Neural cell (in vitro differentiated cells): Measurements from ENCODE around the gene CLSTN3. TPM values are rescaled to one million over a fixed set of nuclear protein-coding genes. Genes with fewer than 3 reads are reported as not detected.

Source experiments
- H2AFZ ChIP-seq: fragments of 200-600, 300-800 bp; sonication (generic), shearing (Covaris generic); 2 replicates; pipeline ENCODE4 v1.6.0; 2014; ENCODE audit warnings: low read depth, mild to moderate bottlenecking, antibody characterized with exemption, low read length, moderate library complexity
- H3F3A ChIP-seq: fragments of 200-600 bp; shearing (Covaris generic); 2 replicates; pipeline ENCODE4 v1.6.1; 2016; ENCODE audit warnings: mild to moderate bottlenecking, moderate library complexity, mixed read lengths, antibody characterized with exemption, low read length; ENCODE audit not compliant: insufficient read depth, poor library complexity, severe bottlenecking
- H3K27ac ChIP-seq: fragments of 200-600, 300-800 bp; sonication (generic), shearing (Covaris generic); 2 replicates; pipeline ENCODE4 v1.5.1; 2014; ENCODE audit warnings: mild to moderate bottlenecking, low read length, moderate library complexity
- H3K27me3 ChIP-seq: fragments of 300-800, 200-600 bp; sonication (generic), shearing (Covaris generic); 2 replicates; pipeline ENCODE4 v1.6.0; 2014; ENCODE audit warnings: mild to moderate bottlenecking, low read depth, low read length, moderate library complexity; ENCODE audit not compliant: insufficient read depth
- H3K36me3 ChIP-seq: fragments of 300-800, 200-600 bp; sonication (generic), shearing (Covaris generic); 2 replicates; pipeline ENCODE4 v1.5.1; 2014; ENCODE audit warnings: mild to moderate bottlenecking, antibody characterized with exemption, low read length, moderate library complexity; ENCODE audit not compliant: insufficient read depth
- H3K4me2 ChIP-seq: fragments of 300-800, 200-600 bp; sonication (generic), shearing (Covaris generic); 2 replicates; pipeline ENCODE4 v1.6.0; 2014; ENCODE audit warnings: mild to moderate bottlenecking, low read length
- H3K4me3 ChIP-seq: fragments of 300-800, 200-600 bp; sonication (generic), shearing (Covaris generic); 2 replicates; pipeline ENCODE4 v1.5.1; 2014; ENCODE audit warnings: mild to moderate bottlenecking, low read length, moderate library complexity
- H3K79me2 ChIP-seq: fragments of 200-600 bp; shearing (Covaris generic); replicated peaks from 2 replicates; pipeline ENCODE4 v1.6.0; 2014; ENCODE audit warnings: mild to moderate bottlenecking, low read length, moderate library complexity; ENCODE audit not compliant: insufficient read depth
- H3K9ac ChIP-seq: fragments of 300-800, 200-600 bp; sonication (generic), shearing (Covaris generic); 2 replicates; pipeline ENCODE4 v1.6.1; 2016; ENCODE audit warnings: mild to moderate bottlenecking, low read length, mixed read lengths
- H3K9me2 ChIP-seq: fragments of 200-600 bp; shearing (Covaris generic); 2 replicates; pipeline ENCODE4 v1.6.1; 2016; ENCODE audit warnings: mild to moderate bottlenecking, low read length, mixed read lengths; ENCODE audit not compliant: insufficient read depth
- H3K9me3 ChIP-seq: fragments of 200-600, 300-800 bp; sonication (generic), shearing (Covaris generic); 2 replicates; pipeline ENCODE4 v1.6.1; 2016; ENCODE audit warnings: mild to moderate bottlenecking, mixed run types, low read length, moderate library complexity, mixed read lengths
- H4K20me1 ChIP-seq: fragments of 200-600 bp; shearing (Covaris generic); 2 replicates; pipeline ENCODE4 v1.6.1; 2016; ENCODE audit warnings: mild to moderate bottlenecking, mixed run types; ENCODE audit not compliant: insufficient read depth
- EP300 ChIP-seq: fragments of 450-650 bp; conservative IDR thresholded peaks from 2 replicates; pipeline ENCODE4 v1.6.1; 2014; ENCODE audit warnings: antibody characterized with exemption, mild to moderate bottlenecking, moderate library complexity; ENCODE audit not compliant: poor library complexity, severe bottlenecking
- EZH2 ChIP-seq: fragments of 200-600, 300-800 bp; shearing (Covaris generic), sonication (generic); IDR thresholded peaks from 2 replicates; pipeline ENCODE4 v1.6.1; 2014; ENCODE audit warnings: antibody characterized with exemption, low read length, borderline replicate concordance, mild to moderate bottlenecking; ENCODE audit not compliant: insufficient read depth, poor library complexity, severe bottlenecking
- MXI1 ChIP-seq: fragments of 450-650 bp; conservative IDR thresholded peaks from 2 replicates; pipeline ENCODE4 v1.6.1; 2014; ENCODE audit warnings: antibody characterized with exemption, mild to moderate bottlenecking; ENCODE audit not compliant: poor library complexity, severe bottlenecking
- POLR2AphosphoS5 ChIP-seq: IDR thresholded peaks from 2 replicates; pipeline ENCODE4 v1.6.1; 2012
- RAD21 ChIP-seq: fragments of 450-650 bp; conservative IDR thresholded peaks from 2 replicates; pipeline ENCODE4 v1.6.1; 2014; ENCODE audit warnings: antibody characterized with exemption, mild to moderate bottlenecking, moderate library complexity
- SMC3 ChIP-seq: fragments of 450-650 bp; conservative IDR thresholded peaks from 2 replicates; pipeline ENCODE4 v1.6.1; 2014; ENCODE audit warnings: antibody characterized with exemption, mild to moderate bottlenecking, moderate library complexity; ENCODE audit not compliant: poor library complexity
- TAF1 ChIP-seq: IDR thresholded peaks from 2 replicates; pipeline ENCODE4 v1.6.1; 2012; ENCODE audit warnings: low read depth
- polyA plus RNA-seq: library from polyadenylated mRNA; depleted of rRNA; stranded (reverse); fragments of >200 nt; gene quantifications from 2 replicates; pipeline ENCODE4 v1.2.3, GENCODE V29; 2014
- TF ChIP-seq, protein P1 (sequence below): IDR thresholded peaks from 2 replicates; pipeline ENCODE4 v1.6.1; 2012; ENCODE audit warnings: borderline replicate concordance
- TF ChIP-seq, protein P2 (sequence below): fragments of 450-650 bp; IDR thresholded peaks from 2 replicates; pipeline ENCODE4 v1.5.1; 2014; ENCODE audit warnings: antibody characterized with exemption, mild to moderate bottlenecking, moderate library complexity; ENCODE audit not compliant: poor library complexity, severe bottlenecking

The CLSTN3 gene
- polyA plus RNA-seq, 1 donor from 2014 or later, result 61.0 TPM

DNA sequence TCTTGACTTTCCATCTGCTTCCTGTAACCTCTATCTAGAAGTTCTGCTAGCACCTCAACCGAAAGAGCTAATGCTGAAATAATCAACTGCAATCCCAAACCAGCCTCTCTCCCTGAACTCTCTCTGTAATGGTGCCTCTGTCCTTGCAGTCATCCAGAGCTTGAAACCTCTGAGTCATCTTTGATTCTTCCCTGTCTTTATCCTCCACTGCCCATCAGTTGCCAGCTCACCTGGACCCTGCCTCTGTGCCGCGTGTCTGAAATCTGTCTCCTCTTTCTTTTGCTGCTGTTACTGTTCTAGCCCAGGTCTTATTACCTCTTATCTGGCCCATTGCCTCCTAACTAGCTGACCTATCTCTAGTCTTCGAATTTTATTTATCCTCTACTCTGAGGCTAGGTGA, 15.5 kb downstream of the CLSTN3 start:
- Histone ChIP-seq H3K4me2 (no peak overlapping the region), H3K36me3 (peaks cover 30% of the 10 kb centered on the region)

DNA sequence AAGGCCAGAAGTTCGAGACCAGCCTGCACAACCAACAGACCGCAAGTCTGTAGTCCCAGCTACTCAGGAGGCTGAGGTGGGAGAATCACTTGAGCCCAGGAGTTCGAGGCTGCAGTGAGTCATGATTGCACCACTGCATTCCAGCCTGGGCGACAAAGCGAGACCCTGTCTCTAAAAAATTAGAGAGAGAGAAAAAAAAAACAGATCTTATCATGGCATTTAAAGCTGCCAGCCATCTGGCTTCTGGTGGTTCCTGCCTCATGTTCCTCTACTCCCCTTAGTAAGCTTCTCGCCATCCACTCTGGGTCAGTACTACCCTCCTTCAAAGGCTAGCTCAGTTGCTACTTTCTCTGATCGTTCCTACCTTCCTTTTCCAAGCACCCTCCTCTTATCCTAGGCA, 16.1 kb downstream of the CLSTN3 start:
- H3K4me3 ChIP-seq, result no peak overlapping the region
- H3K4me2 ChIP-seq, result no peak overlapping the region
- no peak overlapping the region for H3K9ac ChIP-seq
- no peaks in the 10 kb centered on the region for H3F3A ChIP-seq
- no peaks in the 10 kb centered on the region for H3K9me3 ChIP-seq
- H4K20me1 ChIP-seq, result no peaks in the 10 kb centered on the region
- no peaks in the 10 kb centered on the region for H3K79me2 ChIP-seq
- TF ChIP-seq POLR2AphosphoS5 (no peak), MXI1 (no peak), TAF1 (no peak), EZH2 (no peak), EP300 (no peak), SMC3 (no peak), RAD21 (no peak)
- TF ChIP-seq, protein P1, sequence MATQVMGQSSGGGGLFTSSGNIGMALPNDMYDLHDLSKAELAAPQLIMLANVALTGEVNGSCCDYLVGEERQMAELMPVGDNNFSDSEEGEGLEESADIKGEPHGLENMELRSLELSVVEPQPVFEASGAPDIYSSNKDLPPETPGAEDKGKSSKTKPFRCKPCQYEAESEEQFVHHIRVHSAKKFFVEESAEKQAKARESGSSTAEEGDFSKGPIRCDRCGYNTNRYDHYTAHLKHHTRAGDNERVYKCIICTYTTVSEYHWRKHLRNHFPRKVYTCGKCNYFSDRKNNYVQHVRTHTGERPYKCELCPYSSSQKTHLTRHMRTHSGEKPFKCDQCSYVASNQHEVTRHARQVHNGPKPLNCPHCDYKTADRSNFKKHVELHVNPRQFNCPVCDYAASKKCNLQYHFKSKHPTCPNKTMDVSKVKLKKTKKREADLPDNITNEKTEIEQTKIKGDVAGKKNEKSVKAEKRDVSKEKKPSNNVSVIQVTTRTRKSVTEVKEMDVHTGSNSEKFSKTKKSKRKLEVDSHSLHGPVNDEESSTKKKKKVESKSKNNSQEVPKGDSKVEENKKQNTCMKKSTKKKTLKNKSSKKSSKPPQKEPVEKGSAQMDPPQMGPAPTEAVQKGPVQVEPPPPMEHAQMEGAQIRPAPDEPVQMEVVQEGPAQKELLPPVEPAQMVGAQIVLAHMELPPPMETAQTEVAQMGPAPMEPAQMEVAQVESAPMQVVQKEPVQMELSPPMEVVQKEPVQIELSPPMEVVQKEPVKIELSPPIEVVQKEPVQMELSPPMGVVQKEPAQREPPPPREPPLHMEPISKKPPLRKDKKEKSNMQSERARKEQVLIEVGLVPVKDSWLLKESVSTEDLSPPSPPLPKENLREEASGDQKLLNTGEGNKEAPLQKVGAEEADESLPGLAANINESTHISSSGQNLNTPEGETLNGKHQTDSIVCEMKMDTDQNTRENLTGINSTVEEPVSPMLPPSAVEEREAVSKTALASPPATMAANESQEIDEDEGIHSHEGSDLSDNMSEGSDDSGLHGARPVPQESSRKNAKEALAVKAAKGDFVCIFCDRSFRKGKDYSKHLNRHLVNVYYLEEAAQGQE, result no peak
- TF ChIP-seq, protein P2, sequence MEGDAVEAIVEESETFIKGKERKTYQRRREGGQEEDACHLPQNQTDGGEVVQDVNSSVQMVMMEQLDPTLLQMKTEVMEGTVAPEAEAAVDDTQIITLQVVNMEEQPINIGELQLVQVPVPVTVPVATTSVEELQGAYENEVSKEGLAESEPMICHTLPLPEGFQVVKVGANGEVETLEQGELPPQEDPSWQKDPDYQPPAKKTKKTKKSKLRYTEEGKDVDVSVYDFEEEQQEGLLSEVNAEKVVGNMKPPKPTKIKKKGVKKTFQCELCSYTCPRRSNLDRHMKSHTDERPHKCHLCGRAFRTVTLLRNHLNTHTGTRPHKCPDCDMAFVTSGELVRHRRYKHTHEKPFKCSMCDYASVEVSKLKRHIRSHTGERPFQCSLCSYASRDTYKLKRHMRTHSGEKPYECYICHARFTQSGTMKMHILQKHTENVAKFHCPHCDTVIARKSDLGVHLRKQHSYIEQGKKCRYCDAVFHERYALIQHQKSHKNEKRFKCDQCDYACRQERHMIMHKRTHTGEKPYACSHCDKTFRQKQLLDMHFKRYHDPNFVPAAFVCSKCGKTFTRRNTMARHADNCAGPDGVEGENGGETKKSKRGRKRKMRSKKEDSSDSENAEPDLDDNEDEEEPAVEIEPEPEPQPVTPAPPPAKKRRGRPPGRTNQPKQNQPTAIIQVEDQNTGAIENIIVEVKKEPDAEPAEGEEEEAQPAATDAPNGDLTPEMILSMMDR, result no peak
- H3K36me3 ChIP-seq, result peaks cover 29% of the 10 kb centered on the region
- H3K27ac ChIP-seq, result no peak overlapping the region
- H3K9me2 ChIP-seq, result no peaks in the 10 kb centered on the region
- H2AFZ ChIP-seq, result no peak overlapping the region
- H3K27me3 ChIP-seq, result no peaks in the 10 kb centered on the region

More for the DNA sequence above, 15.5 kb downstream of the CLSTN3 start:
- Histone ChIP-seq H3K27me3 (no peaks in the 10 kb centered on the region), H3K9me2 (no peaks in the 10 kb centered on the region), H3K9ac (no peak overlapping the region), H3K27ac (no peak overlapping the region), H3F3A (no peaks in the 10 kb centered on the region), H3K79me2 (no peaks in the 10 kb centered on the region), H4K20me1 (no peaks in the 10 kb centered on the region), H3K4me3 (no peak overlapping the region), H3K9me3 (no peaks in the 10 kb centered on the region), H2AFZ (no peak overlapping the region)
- no peak for TF ChIP-seq TAF1
- no peak for TF ChIP-seq EP300
- TF ChIP-seq MXI1, result no peak
- no peak for TF ChIP-seq RAD21
- TF ChIP-seq, protein P1, result no peak
- TF ChIP-seq, protein P2, result no peak
- no peak for TF ChIP-seq SMC3
- no peak for TF ChIP-seq EZH2
- no peak for TF ChIP-seq POLR2AphosphoS5
